OCI-LY7 (cell line): ENCODE data around the gene PPP1R9B.

Experiments
- EZH2phosphoT487 ChIP-seq: fragments of 200-600 bp; sonication (generic); IDR thresholded peaks from 2 replicates; pipeline ENCODE4 v1.6.1; 2018; ENCODE audit warnings: low read depth, borderline replicate concordance, mild to moderate bottlenecking, mixed run types, antibody characterized with exemption, low read length, moderate library complexity, mixed read lengths
- TF ChIP-seq, protein P1 (sequence below): fragments of 200-600 bp; sonication (generic); conservative IDR thresholded peaks from 2 replicates; pipeline ENCODE4 v1.5.1; 2014; ENCODE audit warnings: mild to moderate bottlenecking, antibody characterized with exemption, low read length, moderate library complexity, mixed read lengths

DNA sequence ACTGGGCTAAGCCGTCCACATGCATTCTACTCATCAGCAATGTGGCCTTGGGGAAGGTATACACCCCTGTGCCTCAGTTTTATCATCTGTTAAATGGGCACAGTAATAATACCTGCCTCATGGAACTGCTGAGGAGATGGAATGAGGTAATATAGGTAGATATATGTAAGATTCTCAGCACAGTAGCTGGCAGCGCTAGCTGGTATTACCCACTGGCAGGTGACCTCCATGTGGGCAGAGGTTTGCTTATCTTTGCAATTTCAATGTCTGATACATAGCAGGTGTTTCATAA lies 14.2 kb upstream of the PPP1R9B start:
- TF ChIP-seq, protein P1, sequence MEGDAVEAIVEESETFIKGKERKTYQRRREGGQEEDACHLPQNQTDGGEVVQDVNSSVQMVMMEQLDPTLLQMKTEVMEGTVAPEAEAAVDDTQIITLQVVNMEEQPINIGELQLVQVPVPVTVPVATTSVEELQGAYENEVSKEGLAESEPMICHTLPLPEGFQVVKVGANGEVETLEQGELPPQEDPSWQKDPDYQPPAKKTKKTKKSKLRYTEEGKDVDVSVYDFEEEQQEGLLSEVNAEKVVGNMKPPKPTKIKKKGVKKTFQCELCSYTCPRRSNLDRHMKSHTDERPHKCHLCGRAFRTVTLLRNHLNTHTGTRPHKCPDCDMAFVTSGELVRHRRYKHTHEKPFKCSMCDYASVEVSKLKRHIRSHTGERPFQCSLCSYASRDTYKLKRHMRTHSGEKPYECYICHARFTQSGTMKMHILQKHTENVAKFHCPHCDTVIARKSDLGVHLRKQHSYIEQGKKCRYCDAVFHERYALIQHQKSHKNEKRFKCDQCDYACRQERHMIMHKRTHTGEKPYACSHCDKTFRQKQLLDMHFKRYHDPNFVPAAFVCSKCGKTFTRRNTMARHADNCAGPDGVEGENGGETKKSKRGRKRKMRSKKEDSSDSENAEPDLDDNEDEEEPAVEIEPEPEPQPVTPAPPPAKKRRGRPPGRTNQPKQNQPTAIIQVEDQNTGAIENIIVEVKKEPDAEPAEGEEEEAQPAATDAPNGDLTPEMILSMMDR, result no peak
- TF ChIP-seq EZH2phosphoT487, result no peak
